ENCODE data around the gene LIX1. TPM values are rescaled to one million over a fixed set of nuclear protein-coding genes. Genes with fewer than 3 reads are reported as not detected.

LIX1 gene
- total RNA-seq, 2 donors from 2014 or later: 0.26 TPM; not detected in 1

DNA sequence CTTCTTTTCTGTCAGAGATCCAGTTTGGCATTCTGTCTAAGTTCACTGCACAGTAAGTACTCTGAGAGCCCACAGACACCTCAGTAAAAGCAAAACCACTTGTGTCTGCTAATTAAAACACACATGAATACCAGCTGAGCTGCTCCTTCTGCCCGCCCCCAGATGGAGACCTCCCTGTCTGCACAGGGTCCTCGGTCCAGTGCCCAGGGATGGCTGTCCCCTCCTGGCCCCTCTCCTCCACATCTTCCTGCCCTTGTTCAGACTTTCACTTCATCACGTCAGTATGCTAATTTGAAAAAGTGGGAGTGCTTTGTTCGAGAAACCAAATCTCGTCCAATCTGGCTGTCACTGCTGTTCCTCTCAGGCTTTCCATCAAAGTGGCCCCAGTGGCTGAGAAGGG lies 43.5 kb downstream of the LIX1 start:
- Histone ChIP-seq H3K4me1 (no peaks in the 10 kb centered on the region), H3K36me3 (replicated peaks in 1 of 2; ENCODE audit: insufficient read depth in 1 of 2, low read depth in 2 of 2) (no peaks in the 10 kb centered on the region), H3K9me3 (no peaks in the 10 kb centered on the region), H3K4me3 (no peak overlapping the region), H3K27ac (no peak overlapping the region), H3K27me3 (no peaks in the 10 kb centered on the region)
- no peak for ATAC-seq
- TF ChIP-seq, protein P1, sequence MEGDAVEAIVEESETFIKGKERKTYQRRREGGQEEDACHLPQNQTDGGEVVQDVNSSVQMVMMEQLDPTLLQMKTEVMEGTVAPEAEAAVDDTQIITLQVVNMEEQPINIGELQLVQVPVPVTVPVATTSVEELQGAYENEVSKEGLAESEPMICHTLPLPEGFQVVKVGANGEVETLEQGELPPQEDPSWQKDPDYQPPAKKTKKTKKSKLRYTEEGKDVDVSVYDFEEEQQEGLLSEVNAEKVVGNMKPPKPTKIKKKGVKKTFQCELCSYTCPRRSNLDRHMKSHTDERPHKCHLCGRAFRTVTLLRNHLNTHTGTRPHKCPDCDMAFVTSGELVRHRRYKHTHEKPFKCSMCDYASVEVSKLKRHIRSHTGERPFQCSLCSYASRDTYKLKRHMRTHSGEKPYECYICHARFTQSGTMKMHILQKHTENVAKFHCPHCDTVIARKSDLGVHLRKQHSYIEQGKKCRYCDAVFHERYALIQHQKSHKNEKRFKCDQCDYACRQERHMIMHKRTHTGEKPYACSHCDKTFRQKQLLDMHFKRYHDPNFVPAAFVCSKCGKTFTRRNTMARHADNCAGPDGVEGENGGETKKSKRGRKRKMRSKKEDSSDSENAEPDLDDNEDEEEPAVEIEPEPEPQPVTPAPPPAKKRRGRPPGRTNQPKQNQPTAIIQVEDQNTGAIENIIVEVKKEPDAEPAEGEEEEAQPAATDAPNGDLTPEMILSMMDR (IDR thresholded peaks at IDR 0.05): no peak
- TF ChIP-seq POLR2A (IDR thresholded peaks at IDR 0.05): no peak
- intact Hi-C loops (cut with DNase I): no loop called here
- no peak for DNase-seq
- 66 to 70% methylated on average over 5 of the region's 5 CpGs for WGBS, 2 donors

DNA sequence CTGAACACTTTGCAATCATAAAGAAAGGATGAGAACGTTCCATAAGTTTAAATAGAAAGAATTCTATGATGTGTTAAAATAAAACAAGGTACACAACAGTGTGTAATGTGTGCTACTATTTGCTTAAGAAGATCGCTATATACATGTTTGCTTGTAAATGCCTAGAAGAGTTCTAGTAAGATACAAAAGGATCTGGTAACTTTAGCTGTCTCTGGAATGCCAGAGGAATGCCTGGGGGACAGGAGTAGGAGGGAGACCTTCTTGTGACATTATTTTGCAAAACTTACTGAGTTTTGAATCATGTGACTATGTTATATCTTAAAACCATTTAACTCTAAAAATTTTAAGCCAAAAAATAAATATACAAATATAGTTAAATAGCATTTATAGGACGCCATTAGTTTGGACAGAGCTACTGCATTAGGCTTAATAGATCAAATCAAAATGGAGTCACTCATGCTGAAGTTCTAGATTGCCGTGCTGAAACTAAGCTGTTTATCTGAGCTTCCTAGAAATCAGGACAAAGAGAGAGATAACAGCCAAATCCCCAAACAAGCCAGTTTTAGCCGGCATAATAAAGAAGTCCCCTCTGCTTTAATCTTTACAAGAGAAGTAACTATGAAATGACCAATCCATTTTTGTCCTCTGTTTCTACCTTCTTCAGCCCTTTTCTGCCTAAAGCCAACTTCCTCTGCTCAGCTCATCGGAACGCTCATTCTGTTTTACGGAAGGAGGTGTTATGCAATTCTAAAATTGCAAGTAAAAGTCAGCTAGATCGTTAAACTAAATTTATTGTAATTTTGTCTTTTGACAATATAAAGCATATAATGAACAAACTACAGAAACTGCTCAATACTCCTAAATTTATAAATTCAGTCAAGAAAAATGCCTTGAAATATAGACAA lies 44.8 kb downstream of the LIX1 start:
- H3K4me3 ChIP-seq: no peak overlapping the region
- H3K4me1 ChIP-seq: no peaks in the 10 kb centered on the region
- no peaks in the 10 kb centered on the region for H3K9me3 ChIP-seq
- intact Hi-C loops (cut with DNase I): no loop called here
- TF ChIP-seq, protein P1 (IDR thresholded peaks at IDR 0.05): no peak
- no peak for TF ChIP-seq POLR2A (IDR thresholded peaks at IDR 0.05)
- no peak for ATAC-seq
- DNase-seq: no peak
- no peaks in the 10 kb centered on the region for H3K27me3 ChIP-seq
- H3K27ac ChIP-seq: no peak overlapping the region
- no peaks in the 10 kb centered on the region for H3K36me3 ChIP-seq (replicated peaks in 1 of 2; ENCODE audit: insufficient read depth in 1 of 2, low read depth in 2 of 2)
- 60 to 72% methylated on average over 9 of the region's 9 CpGs for WGBS, 2 donors

DNA sequence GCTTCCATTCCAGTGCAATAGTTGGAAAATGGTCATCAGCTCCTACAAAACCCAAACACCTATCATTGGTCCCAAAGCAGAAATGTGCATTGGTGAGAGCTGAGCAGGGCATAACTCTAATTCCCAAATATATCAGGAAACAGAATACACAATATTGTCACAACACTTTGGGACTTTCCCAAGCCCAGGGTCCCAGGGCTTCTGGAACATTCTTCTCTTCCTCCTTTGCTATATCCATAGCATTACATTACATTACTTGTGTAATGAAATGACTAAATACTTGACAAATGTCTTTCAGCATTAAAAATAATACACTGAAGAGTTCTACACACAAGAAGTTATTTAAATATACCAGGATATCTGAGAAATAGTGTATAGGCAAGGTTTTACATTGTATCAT lies 45.6 kb downstream of the LIX1 start:
- intact Hi-C loops (cut with DNase I): no loop called here
- TF ChIP-seq, protein P1 (IDR thresholded peaks at IDR 0.05): no peak
- no peak for TF ChIP-seq POLR2A (IDR thresholded peaks at IDR 0.05)
- H3K36me3 ChIP-seq (replicated peaks in 1 of 2; ENCODE audit: insufficient read depth in 1 of 2, low read depth in 2 of 2): no peaks in the 10 kb centered on the region
- no peaks in the 10 kb centered on the region for H3K9me3 ChIP-seq
- no peaks in the 10 kb centered on the region for H3K27me3 ChIP-seq
- DNase-seq (no peak), ATAC-seq (no peak)
- H3K27ac ChIP-seq: no peak overlapping the region
- H3K4me3 ChIP-seq: no peak overlapping the region
- no peaks in the 10 kb centered on the region for H3K4me1 ChIP-seq

DNA sequence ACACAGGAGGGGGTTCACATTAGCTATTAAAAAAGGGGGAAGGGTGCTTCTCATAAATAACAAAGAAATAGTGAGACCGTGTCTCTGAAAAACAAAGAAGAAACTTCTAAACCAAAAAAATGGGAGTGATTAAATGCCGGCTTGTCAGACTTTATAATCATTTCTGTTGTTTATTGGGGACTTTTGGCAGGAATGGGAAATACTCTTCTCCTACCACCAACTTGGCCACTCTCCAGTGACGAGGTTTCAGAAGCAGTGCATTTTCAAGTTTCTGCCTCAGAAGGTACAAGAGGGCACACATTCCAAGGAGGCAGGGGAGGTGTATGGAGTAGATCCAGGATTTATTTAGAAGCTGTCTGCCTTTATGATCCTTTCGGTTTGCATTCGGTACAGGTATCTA lies 46.2 kb downstream of the LIX1 start:
- H3K27ac ChIP-seq: no peak overlapping the region
- 52 to 63% methylated on average over 5 of the region's 5 CpGs for WGBS, 2 donors

More for the DNA sequence above, 46.2 kb downstream of the LIX1 start:
- ATAC-seq (no peak), DNase-seq (no peak)
- TF ChIP-seq, protein P1 (IDR thresholded peaks at IDR 0.05): no peak
- H3K36me3 ChIP-seq (replicated peaks in 1 of 2; ENCODE audit: insufficient read depth in 1 of 2, low read depth in 2 of 2): no peaks in the 10 kb centered on the region
- H3K4me1 ChIP-seq: no peaks in the 10 kb centered on the region
- no peak overlapping the region for H3K4me3 ChIP-seq
- no peaks in the 10 kb centered on the region for H3K9me3 ChIP-seq
- intact Hi-C loops (cut with DNase I): no loop called here
- H3K27me3 ChIP-seq: no peaks in the 10 kb centered on the region
